Astrocyte (in vitro differentiated cells and primary cell): Measurements from ENCODE around the gene ATP5F1B. TPM values are rescaled to one million over a fixed set of nuclear protein-coding genes. Genes with fewer than 3 reads are reported as not detected.

ENCODE experiments used
- DNase-seq: peaks from one replicate; pipeline ENCODE4 v3.0.0-alpha.2; 2010; ENCODE audit warnings: low read depth
- FAIRE-seq: peaks from 2 replicates; lab custom pipeline; 2011; peaks lifted over from hg19 to GRCh38; lab: Jason Lieb, UNC
- H2AFZ ChIP-seq: 2 replicates; pipeline ENCODE4 v1.6.0; 2012; ENCODE audit warnings: low read depth, low read length, inconsistent platforms
- H3K27ac ChIP-seq: 2 replicates; pipeline ENCODE4 v1.5.1; 2011; ENCODE audit warnings: low read depth, low read length, inconsistent platforms
- H3K27me3 ChIP-seq: 2 replicates; pipeline ENCODE4 v1.6.0; 2011; ENCODE audit warnings: low read length, inconsistent platforms; ENCODE audit not compliant: insufficient read depth
- H3K36me3 ChIP-seq: 2 replicates; pipeline ENCODE4 v1.5.1; 2011; ENCODE audit warnings: low read length, inconsistent platforms; ENCODE audit not compliant: insufficient read depth
- H3K4me1 ChIP-seq: 2 replicates; pipeline ENCODE4 v1.5.1; 2011; ENCODE audit warnings: low read length, inconsistent platforms; ENCODE audit not compliant: insufficient read depth
- H3K4me2 ChIP-seq: 2 replicates; pipeline ENCODE4 v1.6.0; 2012; ENCODE audit warnings: low read length, inconsistent platforms
- H3K4me3 ChIP-seq: 2 replicates; pipeline ENCODE4 v1.5.1; 2011; ENCODE audit warnings: low read depth, mild to moderate bottlenecking, low read length, inconsistent platforms; ENCODE audit not compliant: insufficient read depth
- H3K79me2 ChIP-seq: 2 replicates; pipeline ENCODE4 v1.6.0; 2012; ENCODE audit warnings: mild to moderate bottlenecking, low read length, inconsistent platforms; ENCODE audit not compliant: insufficient read depth
- H3K9ac ChIP-seq: 2 replicates; pipeline ENCODE4 v1.6.0; 2012; ENCODE audit warnings: mild to moderate bottlenecking, low read length, inconsistent platforms
- H3K9me3 ChIP-seq: 2 replicates; pipeline ENCODE4 v1.5.1; 2012; ENCODE audit warnings: low read depth, mild to moderate bottlenecking, low read length, inconsistent platforms; ENCODE audit not compliant: insufficient read depth
- H4K20me1 ChIP-seq: 2 replicates; pipeline ENCODE4 v1.6.0; 2012; ENCODE audit warnings: low read length, inconsistent platforms; ENCODE audit not compliant: insufficient read depth
- H3K27ac Mint-ChIP-seq: one replicate; pipeline ENCODE4 v1.8.0; 2021; ENCODE audit warnings: mild to moderate bottlenecking, mixed read lengths; ENCODE audit not compliant: unreplicated experiment
- H3K27me3 Mint-ChIP-seq: one replicate; pipeline ENCODE4 v1.8.0; 2021; ENCODE audit warnings: low read depth, mixed read lengths; ENCODE audit not compliant: unreplicated experiment
- H3K36me3 Mint-ChIP-seq: one replicate; pipeline ENCODE4 v1.8.0; 2021; ENCODE audit warnings: low read depth, mixed read lengths; ENCODE audit not compliant: unreplicated experiment
- H3K4me1 Mint-ChIP-seq: one replicate; pipeline ENCODE4 v1.8.0; 2021; ENCODE audit warnings: low read depth, mixed read lengths; ENCODE audit not compliant: unreplicated experiment
- H3K4me3 Mint-ChIP-seq: one replicate; pipeline ENCODE4 v1.8.0; 2021; ENCODE audit warnings: mild to moderate bottlenecking, moderate library complexity, mixed read lengths; ENCODE audit not compliant: unreplicated experiment
- H3K9me3 Mint-ChIP-seq: one replicate; pipeline ENCODE4 v1.8.0; 2021; ENCODE audit warnings: mild to moderate bottlenecking, mixed read lengths; ENCODE audit not compliant: unreplicated experiment
- EZH2 ChIP-seq: IDR thresholded peaks from 2 replicates; pipeline ENCODE4 v1.6.1; 2012; ENCODE audit warnings: mild to moderate bottlenecking, low read length, inconsistent platforms; ENCODE audit not compliant: insufficient read depth
- total RNA-seq: library from RNA; stranded (reverse); gene quantifications from 2 replicates; pipeline ENCODE4 v1.2.1, GENCODE V29; 2021
- TF ChIP-seq, protein P1 (sequence below): IDR thresholded peaks from 2 replicates; pipeline ENCODE4 v1.5.1; 2011; ENCODE audit warnings: low read depth, mild to moderate bottlenecking, inconsistent platforms, low read length, moderate library complexity; ENCODE audit not compliant: insufficient read depth

Gene ATP5F1B
- total RNA-seq, 1 donor from 2014 or later: 714 TPM

GRCh38 chr12:56688129-56688845 lies 42.5 kb upstream of the ATP5F1B start, which contains the start of gene PTGES3:
PTGES3 (minus strand) TSS chr12:56688284; CDS start chr12:56687999, 285 bp downstream.
- H3K4me2 ChIP-seq: peak within 1 kb of the TSS; percentile 89
- H3K9ac ChIP-seq: peak within 1 kb of the TSS; percentile 99
- H3K79me2 ChIP-seq: peaks cover 47% of the 10 kb centered on the region
- FAIRE-seq (no peak), DNase-seq (peak; percentile 88)
- peaks cover 10% of the 10 kb centered on the region for H3K4me1 Mint-ChIP-seq
- H3K4me1 ChIP-seq: peaks cover 19% of the 10 kb centered on the region
- peak within 1 kb of the TSS; percentile 85 for H3K4me3 ChIP-seq
- no peaks in the 10 kb centered on the region for H3K27me3 Mint-ChIP-seq
- H3K27ac Mint-ChIP-seq: peak within 1 kb of the TSS; percentile 96
- H3K36me3 ChIP-seq: peaks cover 2% of the 10 kb centered on the region
- peaks cover 3% of the 10 kb centered on the region for H3K36me3 Mint-ChIP-seq
- peak within 1 kb of the TSS; percentile 98 for H3K27ac ChIP-seq
- no peaks in the 10 kb centered on the region for H3K27me3 ChIP-seq
- no peaks in the 10 kb centered on the region for H3K9me3 Mint-ChIP-seq
- H4K20me1 ChIP-seq: peaks cover 43% of the 10 kb centered on the region
- peak within 1 kb of the TSS; percentile 98 for H3K4me3 Mint-ChIP-seq
- H3K9me3 ChIP-seq: no peaks in the 10 kb centered on the region
- peak within 1 kb of the TSS; percentile 86 for H2AFZ ChIP-seq
- no peak for TF ChIP-seq EZH2
- TF ChIP-seq, protein P1, sequence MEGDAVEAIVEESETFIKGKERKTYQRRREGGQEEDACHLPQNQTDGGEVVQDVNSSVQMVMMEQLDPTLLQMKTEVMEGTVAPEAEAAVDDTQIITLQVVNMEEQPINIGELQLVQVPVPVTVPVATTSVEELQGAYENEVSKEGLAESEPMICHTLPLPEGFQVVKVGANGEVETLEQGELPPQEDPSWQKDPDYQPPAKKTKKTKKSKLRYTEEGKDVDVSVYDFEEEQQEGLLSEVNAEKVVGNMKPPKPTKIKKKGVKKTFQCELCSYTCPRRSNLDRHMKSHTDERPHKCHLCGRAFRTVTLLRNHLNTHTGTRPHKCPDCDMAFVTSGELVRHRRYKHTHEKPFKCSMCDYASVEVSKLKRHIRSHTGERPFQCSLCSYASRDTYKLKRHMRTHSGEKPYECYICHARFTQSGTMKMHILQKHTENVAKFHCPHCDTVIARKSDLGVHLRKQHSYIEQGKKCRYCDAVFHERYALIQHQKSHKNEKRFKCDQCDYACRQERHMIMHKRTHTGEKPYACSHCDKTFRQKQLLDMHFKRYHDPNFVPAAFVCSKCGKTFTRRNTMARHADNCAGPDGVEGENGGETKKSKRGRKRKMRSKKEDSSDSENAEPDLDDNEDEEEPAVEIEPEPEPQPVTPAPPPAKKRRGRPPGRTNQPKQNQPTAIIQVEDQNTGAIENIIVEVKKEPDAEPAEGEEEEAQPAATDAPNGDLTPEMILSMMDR: no peak

DNA sequence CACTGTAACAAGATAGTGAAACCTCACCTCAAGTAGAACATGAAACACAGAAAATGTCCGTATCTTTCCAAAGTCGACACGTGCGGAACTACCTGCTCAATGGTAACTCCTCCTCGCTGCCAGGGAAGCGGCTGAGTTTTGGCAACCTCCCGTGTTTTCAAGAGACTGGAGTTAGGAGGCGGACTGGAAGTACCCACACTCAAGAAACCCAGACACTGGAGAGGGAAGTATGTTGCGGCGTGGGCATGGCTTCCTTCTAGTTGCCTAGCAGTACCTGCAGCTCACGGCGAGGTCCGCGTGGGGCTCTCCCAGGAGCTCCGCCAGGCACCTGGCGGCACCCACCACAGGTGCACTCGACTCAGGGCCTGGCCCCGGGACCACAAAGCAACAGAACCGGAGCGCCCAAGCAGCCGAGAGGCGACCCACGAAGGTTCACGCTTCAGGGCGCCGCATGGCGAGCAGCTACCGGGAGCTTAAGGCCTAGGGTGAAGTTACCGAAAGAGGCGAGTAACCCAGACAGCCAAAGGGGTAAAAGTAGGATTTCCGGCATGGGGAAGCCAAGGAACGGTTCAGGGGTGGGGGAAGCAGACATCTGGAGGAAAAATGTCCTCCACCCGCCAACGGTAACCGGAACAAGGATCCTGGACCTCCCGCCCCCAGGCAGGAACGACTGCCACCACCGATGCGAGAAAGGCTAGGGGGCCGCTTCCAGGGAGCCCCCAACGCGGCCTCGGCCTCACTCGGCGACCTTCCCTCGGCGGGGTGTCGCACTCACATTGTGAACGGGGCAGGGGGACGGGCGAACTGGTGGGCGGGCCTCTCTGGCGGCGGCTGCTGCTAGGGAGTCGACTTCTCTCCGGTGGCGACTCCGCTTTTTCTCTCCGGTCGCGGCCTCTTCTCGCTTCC lies 41.7 kb upstream of the ATP5F1B start:
- no peak for FAIRE-seq

More for the DNA sequence above, 41.7 kb upstream of the ATP5F1B start:
- Mint-ChIP-seq H3K36me3 (peaks cover 3% of the 10 kb centered on the region), H3K27ac (peak overlapping the region; percentile 96), H3K4me3 (peak overlapping the region; percentile 98), H3K4me1 (peaks cover 10% of the 10 kb centered on the region), H3K9me3 (no peaks in the 10 kb centered on the region), H3K27me3 (no peaks in the 10 kb centered on the region)
- Histone ChIP-seq H3K27ac (peak overlapping the region; percentile 98), H3K79me2 (peaks cover 55% of the 10 kb centered on the region), H3K4me3 (peak overlapping the region; percentile 85), H3K4me1 (peaks cover 19% of the 10 kb centered on the region), H2AFZ (peak overlapping the region; percentile 64), H3K9ac (peak overlapping the region; percentile 99), H3K36me3 (peaks cover 2% of the 10 kb centered on the region), H4K20me1 (peaks cover 51% of the 10 kb centered on the region), H3K27me3 (no peaks in the 10 kb centered on the region), H3K4me2 (peak overlapping the region; percentile 89), H3K9me3 (no peaks in the 10 kb centered on the region)
- TF ChIP-seq EZH2: no peak
- TF ChIP-seq, protein P1: no peak
- DNase-seq: peak; percentile 31
